Measurements from ENCODE around the gene VGLL3.

- TF ChIP-seq CTCF (IDR thresholded peaks at IDR 0.05): no peak
- no peak for TF ChIP-seq POLR2A (IDR thresholded peaks at IDR 0.05)
Observed at GRCh38 chr3:86968244-86968932, 22.6 kb downstream of the VGLL3 start.
